ENCODE data around the gene GPR153. TPM values are rescaled to one million over a fixed set of nuclear protein-coding genes. Genes with fewer than 3 reads are reported as not detected.

Gene GPR153
- total RNA-seq, 1 experiment from 2014 or later, result 98.7 TPM

DNA sequence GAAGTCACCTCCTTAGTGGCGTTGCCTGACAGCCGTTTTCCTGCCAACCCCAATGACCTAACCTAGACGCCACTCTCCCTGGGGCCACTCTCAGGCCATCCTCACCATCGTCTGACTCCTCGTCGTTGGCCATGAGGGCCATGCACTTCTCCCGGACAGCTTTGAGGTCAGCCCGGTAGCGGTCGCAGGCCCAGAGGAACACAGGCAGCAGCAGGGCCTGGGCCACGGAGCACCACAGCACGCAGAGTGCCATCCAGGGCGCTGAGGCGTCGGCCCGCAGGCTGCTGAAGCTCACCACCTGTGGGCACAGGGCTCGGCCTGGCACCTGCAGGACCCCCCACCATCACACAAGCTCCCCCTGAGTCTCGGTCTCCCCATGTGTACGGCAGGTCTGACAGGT, 9.7 kb downstream of the GPR153 start:
- H3K9me3 ChIP-seq (ENCODE audit: low read length), result no peaks in the 10 kb centered on the region
- DNase-seq (no peak), ATAC-seq (no peak)
- no peak overlapping the region for H2AFZ ChIP-seq (ENCODE audit: low read length)
- CTCF ChIA-PET, result no interaction called here
- intact Hi-C loops (cut with micrococcal nuclease), result no loop called here
- no peaks in the 10 kb centered on the region for H3F3A ChIP-seq (ENCODE audit: low read length, unreplicated experiment)
- H3K9ac ChIP-seq (ENCODE audit: low read length), result no peak overlapping the region
- no peaks in the 10 kb centered on the region for H4K20me1 ChIP-seq (ENCODE audit: low read length)
- H3K4me3 ChIP-seq (ENCODE audit: low read length), result no peak overlapping the region
- H3K27me3 ChIP-seq (ENCODE audit: low read length), result no peaks in the 10 kb centered on the region
- TF ChIP-seq EZH2phosphoT487 (IDR thresholded peaks at IDR 0.05; ENCODE audit: borderline replicate concordance, low read length) (no peak), EZH2 (IDR thresholded peaks at IDR 0.05; ENCODE audit: low read length, unreplicated experiment) (no peak)
- TF ChIP-seq, protein P1, sequence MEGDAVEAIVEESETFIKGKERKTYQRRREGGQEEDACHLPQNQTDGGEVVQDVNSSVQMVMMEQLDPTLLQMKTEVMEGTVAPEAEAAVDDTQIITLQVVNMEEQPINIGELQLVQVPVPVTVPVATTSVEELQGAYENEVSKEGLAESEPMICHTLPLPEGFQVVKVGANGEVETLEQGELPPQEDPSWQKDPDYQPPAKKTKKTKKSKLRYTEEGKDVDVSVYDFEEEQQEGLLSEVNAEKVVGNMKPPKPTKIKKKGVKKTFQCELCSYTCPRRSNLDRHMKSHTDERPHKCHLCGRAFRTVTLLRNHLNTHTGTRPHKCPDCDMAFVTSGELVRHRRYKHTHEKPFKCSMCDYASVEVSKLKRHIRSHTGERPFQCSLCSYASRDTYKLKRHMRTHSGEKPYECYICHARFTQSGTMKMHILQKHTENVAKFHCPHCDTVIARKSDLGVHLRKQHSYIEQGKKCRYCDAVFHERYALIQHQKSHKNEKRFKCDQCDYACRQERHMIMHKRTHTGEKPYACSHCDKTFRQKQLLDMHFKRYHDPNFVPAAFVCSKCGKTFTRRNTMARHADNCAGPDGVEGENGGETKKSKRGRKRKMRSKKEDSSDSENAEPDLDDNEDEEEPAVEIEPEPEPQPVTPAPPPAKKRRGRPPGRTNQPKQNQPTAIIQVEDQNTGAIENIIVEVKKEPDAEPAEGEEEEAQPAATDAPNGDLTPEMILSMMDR (conservative IDR thresholded peaks at IDR 0.05; ENCODE audit: low read depth, low read length), result no peak
- no TSS peak for BruUV-seq (replicated peaks)
- no peaks in the 10 kb centered on the region for H3K79me2 ChIP-seq (ENCODE audit: low read length)
- no peaks in the 10 kb centered on the region for H3K9me2 ChIP-seq (replicated peaks; ENCODE audit: low read length)
- peaks cover 13% of the 10 kb centered on the region for H3K4me1 ChIP-seq (ENCODE audit: insufficient read depth, low read length)
- no peak overlapping the region for H3K4me2 ChIP-seq (ENCODE audit: low read length)
- H3K27ac ChIP-seq (ENCODE audit: low read length), result no peak overlapping the region
- H3K36me3 ChIP-seq (ENCODE audit: low read depth, low read length), result peaks cover 6% of the 10 kb centered on the region; the same call in 1 of the 2 replicates
- POLR2A ChIA-PET (ENCODE audit: unreplicated experiment), result no interaction called here

DNA sequence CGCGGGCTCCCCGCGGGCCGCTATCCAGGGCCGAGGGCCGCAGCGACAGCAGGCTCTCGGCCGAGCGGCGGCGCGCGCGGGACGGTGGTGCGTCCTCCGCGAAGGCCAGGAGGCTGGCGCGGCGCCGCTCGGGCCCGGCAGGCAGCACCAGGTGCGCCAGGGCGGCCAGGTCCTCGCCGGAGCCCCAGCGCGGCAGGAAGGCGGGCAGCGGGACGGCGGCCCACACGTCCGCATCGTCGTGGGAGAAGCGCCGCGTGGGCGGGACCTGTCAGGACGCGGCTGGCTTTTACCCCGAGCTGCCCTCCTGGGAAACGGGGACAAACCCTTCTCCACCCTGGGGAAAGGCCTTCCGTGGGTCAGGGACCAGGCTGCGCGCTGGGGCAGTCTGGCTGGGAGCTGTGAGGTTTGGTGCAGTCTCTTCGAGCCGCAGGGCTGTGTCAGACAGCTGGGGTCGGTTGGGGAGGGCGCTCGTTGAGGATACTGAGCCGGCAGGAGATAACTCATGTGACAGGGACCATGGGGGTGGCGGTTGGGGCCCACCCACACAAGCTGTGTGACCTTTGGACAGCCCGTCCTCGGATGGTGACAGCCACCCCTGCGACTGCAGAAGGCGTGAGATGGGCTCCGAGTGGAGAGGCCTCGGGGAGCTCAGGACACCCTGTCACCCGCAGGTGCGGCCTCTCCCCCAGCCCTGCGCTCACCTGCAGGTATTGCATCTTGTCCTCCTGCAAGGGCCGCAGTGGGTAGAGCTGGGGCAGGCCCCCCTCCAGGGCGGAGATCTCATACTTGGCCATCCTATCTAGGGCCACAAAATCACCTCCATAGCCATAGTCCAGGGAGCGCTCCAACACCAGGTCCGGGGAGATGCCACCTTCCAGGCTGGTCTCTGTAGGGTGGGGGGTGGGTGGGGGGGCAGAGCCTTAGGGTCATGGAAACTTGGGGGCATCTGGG, 10.9 kb downstream of the GPR153 start:
- Histone ChIP-seq H3K27ac (ENCODE audit: low read length) (no peak overlapping the region), H3K79me2 (ENCODE audit: low read length) (no peaks in the 10 kb centered on the region), H3K27me3 (ENCODE audit: low read length) (no peaks in the 10 kb centered on the region), H2AFZ (ENCODE audit: low read length) (no peak overlapping the region), H3K4me3 (ENCODE audit: low read length) (no peak overlapping the region), H3K4me1 (ENCODE audit: insufficient read depth, low read length) (peaks cover 21% of the 10 kb centered on the region), H3K9me3 (ENCODE audit: low read length) (no peaks in the 10 kb centered on the region), H3K4me2 (ENCODE audit: low read length) (no peak overlapping the region), H3K9ac (ENCODE audit: low read length) (no peak overlapping the region), H3K36me3 (ENCODE audit: low read depth, low read length) (peaks cover 6% of the 10 kb centered on the region; the same call in 1 of the 2 replicates), H3K9me2 (replicated peaks; ENCODE audit: low read length) (no peaks in the 10 kb centered on the region), H3F3A (ENCODE audit: low read length, unreplicated experiment) (no peaks in the 10 kb centered on the region), H4K20me1 (ENCODE audit: low read length) (no peaks in the 10 kb centered on the region)
- no TSS peak for BruUV-seq (replicated peaks)
- ChIA-PET POLR2A (ENCODE audit: unreplicated experiment) (no interaction called here), CTCF (interaction anchor here (0.5 kb wide), 1 partner anchor 50 kb away, joined by 5 read pairs; no protein-coding TSS in a partner anchor)
- intact Hi-C loops (cut with micrococcal nuclease), result loop anchor here (5.0 kb wide), 1 partner anchor 43 kb away; the partner anchor contains the start of gene RNF207
- DNase-seq (no peak), ATAC-seq (no peak)
- TF ChIP-seq, protein P1 (conservative IDR thresholded peaks at IDR 0.05; ENCODE audit: low read depth, low read length), result no peak
- TF ChIP-seq EZH2phosphoT487 (IDR thresholded peaks at IDR 0.05; ENCODE audit: borderline replicate concordance, low read length) (no peak), EZH2 (IDR thresholded peaks at IDR 0.05; ENCODE audit: low read length, unreplicated experiment) (no peak)
